MCF 10A (cell line): ENCODE measurements around the gene KIF2C. TPM values are rescaled to one million over a fixed set of nuclear protein-coding genes. Genes with fewer than 3 reads are reported as not detected.
"Not testable (repeated sequence)": the region's sequence is repeated elsewhere in the genome, so short reads cannot be mapped to it uniquely, and the experiment has no call there.

Experiments
- BruUV-seq: library from RNA; stranded (reverse); fragments of 400-500 nt; replicated peaks from 2 replicates; lab custom pipeline; 2021; lab: Mats Ljungman, UMichigan
- CTCF ChIA-PET: fragments of 300-600 bp; sonication (Branson Sonifier 250); formaldehyde crosslinking; extraction: SDS; loops from one replicate; lab custom pipeline; 2021; ENCODE audit warnings: antibody characterized with exemption, inconsistent platforms; lab: Yijun Ruan, JAX
- POLR2A ChIA-PET: fragments of 300-600, 350-650 bp; sonication (Branson Sonifier 250); formaldehyde crosslinking; extraction: SDS; loops from one replicate; lab custom pipeline; 2020; ENCODE audit warnings: antibody characterized with exemption, inconsistent platforms; lab: Yijun Ruan, JAX
- DNase-seq: peaks from one replicate; pipeline ENCODE4 v3.0.0-alpha.2; 2018; ENCODE audit not compliant: unreplicated experiment
- H3K27ac Mint-ChIP-seq: one replicate; pipeline ENCODE4 v1.8.0; 2022; ENCODE audit warnings: mild to moderate bottlenecking, low read depth, mixed read lengths; ENCODE audit not compliant: unreplicated experiment
- H3K27me3 Mint-ChIP-seq: one replicate; pipeline ENCODE4 v1.8.0; 2022; ENCODE audit warnings: mixed read lengths; ENCODE audit not compliant: insufficient read depth, unreplicated experiment
- H3K36me3 Mint-ChIP-seq: one replicate; pipeline ENCODE4 v1.8.0; 2022; ENCODE audit warnings: mild to moderate bottlenecking, moderate library complexity, mixed read lengths; ENCODE audit not compliant: insufficient read depth, unreplicated experiment
- H3K4me1 Mint-ChIP-seq: one replicate; pipeline ENCODE4 v1.8.0; 2022; ENCODE audit warnings: mixed read lengths; ENCODE audit not compliant: insufficient read depth, unreplicated experiment
- H3K4me3 Mint-ChIP-seq: one replicate; pipeline ENCODE4 v1.8.0; 2022; ENCODE audit warnings: mild to moderate bottlenecking, moderate library complexity, mixed read lengths; ENCODE audit not compliant: unreplicated experiment
- H3K9me3 Mint-ChIP-seq: one replicate; pipeline ENCODE4 v1.8.0; 2022; ENCODE audit warnings: mixed read lengths; ENCODE audit not compliant: unreplicated experiment
- intact Hi-C: fragments of 100-400 bp; cut with micrococcal nuclease; formaldehyde crosslinking; loops from 2 replicates; pipeline ENCODE4 v1.14.1; 2022
- total RNA-seq: library from RNA; stranded (reverse); gene quantifications from 2 replicates; pipeline ENCODE4 v1.2.3, GENCODE V29; 2022
- TF ChIP-seq, protein P1 (sequence below): fragments of 200-600 bp; IDR thresholded peaks from one replicate; pipeline ENCODE4 v1.8.0; 2022; ENCODE audit warnings: antibody characterized with exemption, mild to moderate bottlenecking; ENCODE audit not compliant: unreplicated experiment

The KIF2C gene
- total RNA-seq, 1 experiment from 2014 or later, result 25.1 TPM

DNA sequence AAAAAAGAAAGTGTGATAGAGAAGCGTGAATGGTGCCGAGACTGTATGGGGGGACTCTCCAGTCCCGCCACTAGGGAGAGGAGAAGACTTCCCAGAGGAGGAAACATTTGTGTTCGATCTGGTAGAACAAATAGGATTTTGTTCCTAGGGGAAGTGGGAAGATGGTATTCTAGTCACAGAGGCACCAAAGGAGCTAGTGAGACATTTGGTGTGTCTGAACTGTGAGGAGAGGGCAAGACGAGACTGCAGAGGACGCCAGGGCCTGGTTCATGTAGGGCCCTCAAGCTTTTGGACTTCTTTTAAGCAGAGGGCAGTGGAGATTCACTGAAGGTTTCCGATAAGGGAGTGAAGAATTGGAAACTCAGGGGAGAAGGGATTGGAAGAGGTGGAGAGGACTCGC is 71.6 kb downstream of the KIF2C start:
- POLR2A ChIA-PET, result interaction anchor here (0.7 to 2.2 kb wide), 2 partner anchors 8 to 11 kb away, joined by 3 to 7 read pairs; partner anchors contain the start of gene PLK3
- H3K4me3 Mint-ChIP-seq, result no peak overlapping the region
- H3K4me1 Mint-ChIP-seq, result peaks cover 51% of the 10 kb centered on the region
- no peaks in the 10 kb centered on the region for H3K9me3 Mint-ChIP-seq
- intact Hi-C loops, result no loop called here
- DNase-seq, result no peak
- CTCF ChIA-PET, result interaction anchor here (0.7 kb wide), 1 partner anchor 13 kb away, joined by 3 read pairs; no protein-coding TSS in a partner anchor
- H3K27ac Mint-ChIP-seq, result peak overlapping the region; percentile 7
- TF ChIP-seq, protein P1, sequence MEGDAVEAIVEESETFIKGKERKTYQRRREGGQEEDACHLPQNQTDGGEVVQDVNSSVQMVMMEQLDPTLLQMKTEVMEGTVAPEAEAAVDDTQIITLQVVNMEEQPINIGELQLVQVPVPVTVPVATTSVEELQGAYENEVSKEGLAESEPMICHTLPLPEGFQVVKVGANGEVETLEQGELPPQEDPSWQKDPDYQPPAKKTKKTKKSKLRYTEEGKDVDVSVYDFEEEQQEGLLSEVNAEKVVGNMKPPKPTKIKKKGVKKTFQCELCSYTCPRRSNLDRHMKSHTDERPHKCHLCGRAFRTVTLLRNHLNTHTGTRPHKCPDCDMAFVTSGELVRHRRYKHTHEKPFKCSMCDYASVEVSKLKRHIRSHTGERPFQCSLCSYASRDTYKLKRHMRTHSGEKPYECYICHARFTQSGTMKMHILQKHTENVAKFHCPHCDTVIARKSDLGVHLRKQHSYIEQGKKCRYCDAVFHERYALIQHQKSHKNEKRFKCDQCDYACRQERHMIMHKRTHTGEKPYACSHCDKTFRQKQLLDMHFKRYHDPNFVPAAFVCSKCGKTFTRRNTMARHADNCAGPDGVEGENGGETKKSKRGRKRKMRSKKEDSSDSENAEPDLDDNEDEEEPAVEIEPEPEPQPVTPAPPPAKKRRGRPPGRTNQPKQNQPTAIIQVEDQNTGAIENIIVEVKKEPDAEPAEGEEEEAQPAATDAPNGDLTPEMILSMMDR, result no peak
- BruUV-seq, result no TSS peak
- peaks cover 68% of the 10 kb centered on the region for H3K36me3 Mint-ChIP-seq
- H3K27me3 Mint-ChIP-seq, result no peaks in the 10 kb centered on the region

DNA sequence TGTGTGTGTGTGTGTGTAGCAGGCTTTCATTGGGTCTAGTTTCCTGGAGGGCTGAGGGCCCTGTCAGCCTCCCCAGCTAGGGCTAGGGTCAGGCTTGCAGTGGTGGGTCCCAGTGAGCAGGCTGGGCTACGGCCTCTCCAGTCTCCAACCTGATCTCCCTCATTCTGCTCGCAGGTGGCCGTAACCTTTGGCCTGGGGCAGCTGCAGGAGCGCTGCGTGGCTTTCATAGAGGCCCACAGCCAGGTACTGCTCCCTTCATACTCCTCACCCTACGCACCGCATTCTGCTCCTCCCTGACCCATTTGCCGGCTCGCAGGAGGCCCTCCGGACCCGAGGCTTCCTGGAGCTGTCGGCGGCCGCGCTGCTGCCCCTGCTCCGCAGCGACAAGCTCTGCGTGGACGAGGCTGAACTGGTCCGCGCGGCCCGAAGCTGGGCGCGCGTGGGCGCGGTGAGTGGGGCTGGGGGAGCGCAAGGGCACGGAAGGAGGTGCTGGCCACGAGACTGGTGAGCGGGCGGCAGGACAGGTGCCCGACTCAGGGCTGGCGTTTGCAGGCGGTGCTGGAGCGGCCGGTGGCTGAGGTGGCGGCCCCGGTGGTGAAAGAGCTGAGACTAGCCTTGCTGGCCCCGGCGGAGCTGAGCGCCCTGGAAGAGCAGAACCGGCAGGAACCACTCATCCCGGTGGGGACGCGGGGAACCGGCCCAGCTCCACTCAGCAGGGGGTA is 73.3 kb downstream of the KIF2C start:
- Mint-ChIP-seq H3K27ac (no peak overlapping the region), H3K9me3 (no peaks in the 10 kb centered on the region), H3K4me3 (no peak overlapping the region), H3K36me3 (peaks cover 54% of the 10 kb centered on the region), H3K4me1 (peaks cover 46% of the 10 kb centered on the region), H3K27me3 (no peaks in the 10 kb centered on the region)
- DNase-seq, result no peak
- intact Hi-C loops, result no loop called here
- TF ChIP-seq, protein P1, result no peak
- BruUV-seq, result no TSS peak
- POLR2A ChIA-PET, result interaction anchor here (0.5 to 2.4 kb wide), 8 partner anchors 10 to 197 kb away, joined by 3 to 13 read pairs (median 4); partner anchors contain the start of genes PLK3, RNU5D-1 and RPS8
- CTCF ChIA-PET, result interaction anchor here (0.7 to 1.0 kb wide), 2 partner anchors 19 to 81 kb away, joined by 3 to 5 read pairs; no protein-coding TSS in a partner anchor

DNA sequence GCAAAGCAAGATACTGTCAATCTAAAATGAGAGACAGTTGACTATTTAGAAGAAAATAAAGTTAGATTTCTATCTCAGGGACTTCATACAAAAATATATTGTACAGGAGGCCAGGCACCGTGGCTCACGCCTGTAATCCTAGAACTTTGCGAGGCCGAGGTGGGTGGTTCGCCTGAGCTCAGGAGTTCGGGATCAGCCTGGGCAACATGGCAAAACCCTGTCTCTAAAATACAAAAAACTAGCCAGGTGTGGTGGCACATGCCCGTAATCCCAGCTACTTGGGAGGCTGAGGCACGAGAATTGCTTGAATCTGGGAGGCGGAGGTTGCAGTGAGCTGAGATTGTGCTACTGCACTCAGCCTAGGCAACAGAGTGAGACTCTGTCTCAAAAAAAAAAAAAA is 76.3 kb downstream of the KIF2C start:
- Mint-ChIP-seq H3K36me3 (peaks cover 49% of the 10 kb centered on the region), H3K27ac (peak overlapping the region; percentile 17), H3K4me1 (peaks cover 55% of the 10 kb centered on the region)
- H3K4me3 Mint-ChIP-seq, DNase-seq, H3K27me3 Mint-ChIP-seq, H3K9me3 Mint-ChIP-seq, intact Hi-C loops, BruUV-seq: not testable (repeated sequence)
- CTCF ChIA-PET, result interaction anchor here (0.7 to 0.9 kb wide), 3 partner anchors 19 to 85 kb away, joined by 3 to 4 read pairs (median 3); no protein-coding TSS in a partner anchor
- POLR2A ChIA-PET, result interaction anchor here (0.7 to 1.6 kb wide), 9 partner anchors 11 to 194 kb away, joined by 3 to 7 read pairs (median 4); partner anchors contain the start of genes EIF2B3, PLK3, RNU5D-1 and RPS8

DNA sequence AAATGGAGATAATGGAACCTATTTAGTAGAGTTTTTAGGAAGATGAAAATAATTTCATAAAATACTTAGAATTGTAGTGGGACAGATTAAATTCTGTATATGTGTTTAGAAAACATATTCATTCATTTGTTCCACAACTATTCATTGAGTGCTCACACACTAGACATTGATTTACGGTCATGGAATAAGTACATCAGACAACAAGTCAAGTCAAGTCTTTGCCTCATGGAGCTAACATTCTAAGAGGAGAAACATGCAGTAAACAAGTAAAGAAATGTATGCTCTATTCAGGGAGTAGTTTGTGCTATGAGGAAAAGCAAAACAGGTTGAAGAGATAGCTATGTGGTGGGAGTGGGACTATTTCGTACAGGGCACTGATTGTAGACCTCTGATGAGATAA is 77.7 kb downstream of the KIF2C start:
- POLR2A ChIA-PET, result interaction anchor here (0.6 to 7.0 kb wide), 10 partner anchors 9 to 95 kb away, joined by 3 to 79 read pairs (median 4); partner anchors contain the start of genes BTBD19, DYNLT4, PLK3 and RNU5D-1
- H3K9me3 Mint-ChIP-seq, result no peaks in the 10 kb centered on the region
- no TSS peak for BruUV-seq
- no peak overlapping the region for H3K27ac Mint-ChIP-seq
- H3K36me3 Mint-ChIP-seq, result peaks cover 44% of the 10 kb centered on the region
- no peaks in the 10 kb centered on the region for H3K27me3 Mint-ChIP-seq
- DNase-seq, result no peak
- intact Hi-C loops, result no loop called here
- CTCF ChIA-PET, result interaction anchor here (0.5 to 1.3 kb wide), 3 partner anchors 10 to 193 kb away, joined by 3 to 5 read pairs (median 3); no protein-coding TSS in a partner anchor
- TF ChIP-seq, protein P1, result no peak
- H3K4me3 Mint-ChIP-seq, result peak overlapping the region; percentile 53
- peaks cover 43% of the 10 kb centered on the region for H3K4me1 Mint-ChIP-seq

Other genes with a start within 250 kb of the KIF2C start
- gene TMEM53, start 65.4 kb upstream of the KIF2C start, total RNA-seq, result 2.2 TPM in 2 replicates
- 0.65 and 0.96 TPM in 2 replicates for gene ARMH1, start 65.1 kb upstream of the KIF2C start, total RNA-seq
- not detected in 2 replicates for gene RNU5D-1, start 8.7 kb upstream of the KIF2C start, total RNA-seq
- gene RPS8, start 35.7 kb downstream of the KIF2C start, total RNA-seq, result 2,454 and 2,713 TPM in 2 replicates
- 0.35 and 0.49 TPM in 2 replicates for gene BEST4, start 48.3 kb downstream of the KIF2C start, total RNA-seq
- gene PLK3, start 60.5 kb downstream of the KIF2C start, total RNA-seq, result 47.2 and 68.0 TPM in 2 replicates
- gene DYNLT4, start 67.5 kb downstream of the KIF2C start, total RNA-seq, result not detected in 2 replicates
- gene BTBD19, start 68.7 kb downstream of the KIF2C start, total RNA-seq, result 11.7 and 15.5 TPM in 2 replicates
- gene PTCH2, start 103.4 kb downstream of the KIF2C start, total RNA-seq, result 0.56 and 0.79 TPM in 2 replicates
- gene EIF2B3, start 246.8 kb downstream of the KIF2C start, total RNA-seq, result 49.4 and 55.5 TPM in 2 replicates